ENCODE data around the gene ARL5C.
"Not testable (repeated sequence)": the region's sequence is repeated elsewhere in the genome, so short reads cannot be mapped to it uniquely, and the experiment has no call there.

Gene ARL5C

DNA sequence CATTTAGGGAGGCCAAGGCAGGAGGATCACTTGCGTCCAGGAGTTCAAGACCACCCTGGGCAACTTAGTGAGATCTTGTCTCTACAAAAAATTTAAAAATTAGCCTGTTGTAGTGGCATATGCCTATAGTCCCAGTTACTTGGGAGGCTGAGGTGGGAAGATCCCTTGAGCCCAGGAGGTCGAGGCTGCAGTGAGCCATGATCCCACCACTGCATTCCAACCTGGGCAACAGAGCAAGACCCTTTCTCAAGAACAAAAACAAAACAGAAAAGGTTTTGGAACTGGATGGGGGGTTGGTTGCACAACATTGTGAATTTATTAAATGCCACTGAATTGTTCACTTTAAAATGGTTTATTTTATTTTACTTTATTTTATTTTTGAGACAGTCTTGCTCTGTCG is 35.8 kb downstream of the ARL5C start:
- H3K9ac ChIP-seq (ENCODE audit: low read depth, low read length) = no peak overlapping the region
- H3K9me3 ChIP-seq (ENCODE audit: control insufficient read depth, insufficient read depth, low read length) = no peaks in the 10 kb centered on the region
- H3K36me3 ChIP-seq (ENCODE audit: control insufficient read depth, insufficient read depth, low read length) = no peaks in the 10 kb centered on the region
- H3K4me3 ChIP-seq (ENCODE audit: low read depth, low read length) = no peak overlapping the region
- no peaks in the 10 kb centered on the region for H3K27me3 ChIP-seq (ENCODE audit: control insufficient read depth, insufficient read depth, low read length)
- H3K4me1 ChIP-seq (ENCODE audit: control insufficient read depth, insufficient read depth, low read length) = no peaks in the 10 kb centered on the region

DNA sequence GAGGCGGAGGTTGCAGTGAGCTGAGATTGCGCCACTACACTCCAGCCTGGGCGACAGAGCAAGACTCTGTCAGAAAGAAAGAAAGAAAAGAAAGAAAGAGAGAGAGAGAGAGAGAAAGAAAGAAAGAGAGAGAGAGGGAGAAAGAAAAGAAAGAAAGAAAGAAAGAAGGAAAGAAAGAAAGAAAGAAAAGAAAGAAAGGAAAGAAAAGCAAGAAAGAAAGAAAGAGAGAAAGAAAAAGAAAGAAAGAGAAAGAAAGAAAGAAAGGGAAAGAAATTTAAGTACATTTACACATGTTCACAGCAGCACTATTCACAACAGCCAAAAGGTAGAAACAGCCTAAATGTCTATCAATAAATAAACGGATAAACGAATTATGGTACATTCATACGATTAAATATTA is 36.4 kb downstream of the ARL5C start:
- H3K27me3 ChIP-seq (ENCODE audit: control insufficient read depth, insufficient read depth, low read length); H3K36me3 ChIP-seq (ENCODE audit: control insufficient read depth, insufficient read depth, low read length); H3K4me1 ChIP-seq (ENCODE audit: control insufficient read depth, insufficient read depth, low read length); H3K9ac ChIP-seq (ENCODE audit: low read depth, low read length); H3K4me3 ChIP-seq (ENCODE audit: low read depth, low read length); H3K9me3 ChIP-seq (ENCODE audit: control insufficient read depth, insufficient read depth, low read length): not testable (repeated sequence)

DNA sequence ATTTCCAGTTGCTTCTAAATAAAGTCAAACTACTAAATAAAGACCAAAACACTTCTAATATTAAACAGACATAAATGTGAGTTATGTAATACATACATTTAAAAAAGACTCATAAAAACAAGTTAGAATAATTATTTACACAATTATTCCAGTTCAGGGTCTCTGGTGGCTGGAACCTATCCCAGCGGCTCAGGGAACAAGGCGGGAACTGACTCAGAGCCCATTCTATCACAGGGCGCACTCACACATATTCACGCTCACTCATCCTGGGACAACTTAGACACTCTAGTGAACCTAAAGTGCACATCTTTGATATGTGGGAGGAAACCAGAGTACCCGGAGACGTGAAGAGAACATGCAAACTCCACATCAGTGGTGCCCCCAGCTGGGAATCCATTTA is 39.5 kb downstream of the ARL5C start:
- no peaks in the 10 kb centered on the region for H3K36me3 ChIP-seq (ENCODE audit: control insufficient read depth, insufficient read depth, low read length)
- no peaks in the 10 kb centered on the region for H3K9me3 ChIP-seq (ENCODE audit: control insufficient read depth, insufficient read depth, low read length)
- no peak overlapping the region for H3K9ac ChIP-seq (ENCODE audit: low read depth, low read length)
- H3K4me1 ChIP-seq (ENCODE audit: control insufficient read depth, insufficient read depth, low read length) = no peaks in the 10 kb centered on the region
- H3K4me3 ChIP-seq (ENCODE audit: low read depth, low read length) = no peak overlapping the region
- H3K27me3 ChIP-seq (ENCODE audit: control insufficient read depth, insufficient read depth, low read length) = no peaks in the 10 kb centered on the region

DNA sequence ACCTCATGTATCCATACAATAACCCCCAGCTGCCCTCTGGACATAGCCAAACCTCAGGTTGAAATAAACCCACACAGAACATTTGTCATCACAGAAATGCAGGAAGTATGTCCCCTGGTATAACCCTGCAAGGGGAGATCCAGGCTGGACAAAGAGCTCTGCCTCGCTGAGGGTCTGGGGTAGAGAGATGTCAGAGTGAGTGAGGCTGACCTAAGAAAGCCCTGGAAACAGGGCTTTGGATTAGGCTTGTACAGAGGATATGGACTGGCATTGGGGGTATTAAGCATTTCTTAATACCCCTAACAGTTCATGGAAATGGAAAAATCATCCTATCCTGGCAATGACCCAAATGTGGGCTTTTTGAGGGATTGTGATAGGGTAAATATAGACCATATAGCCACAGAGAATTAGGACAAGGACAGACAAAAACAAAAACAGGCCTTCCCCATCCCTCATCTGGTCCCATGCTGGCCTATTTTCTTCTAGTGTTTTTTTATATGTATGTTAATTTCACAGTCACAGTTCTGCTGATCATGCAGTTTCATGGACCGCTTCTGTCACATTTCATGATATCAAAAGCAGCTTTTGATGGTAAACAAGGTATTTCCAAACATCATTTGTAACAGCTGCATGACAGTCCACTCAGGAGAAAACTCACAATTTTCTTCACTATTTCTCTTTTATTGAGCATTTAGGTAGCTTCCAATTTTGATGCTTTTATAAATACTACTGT is 40.7 kb downstream of the ARL5C start:
- H3K9ac ChIP-seq (ENCODE audit: low read depth, low read length) = no peak overlapping the region
- H3K9me3 ChIP-seq (ENCODE audit: control insufficient read depth, insufficient read depth, low read length) = no peaks in the 10 kb centered on the region
- H3K4me3 ChIP-seq (ENCODE audit: low read depth, low read length) = no peak overlapping the region
- no peaks in the 10 kb centered on the region for H3K36me3 ChIP-seq (ENCODE audit: control insufficient read depth, insufficient read depth, low read length)
- H3K27me3 ChIP-seq (ENCODE audit: control insufficient read depth, insufficient read depth, low read length) = no peaks in the 10 kb centered on the region
- no peaks in the 10 kb centered on the region for H3K4me1 ChIP-seq (ENCODE audit: control insufficient read depth, insufficient read depth, low read length)

DNA sequence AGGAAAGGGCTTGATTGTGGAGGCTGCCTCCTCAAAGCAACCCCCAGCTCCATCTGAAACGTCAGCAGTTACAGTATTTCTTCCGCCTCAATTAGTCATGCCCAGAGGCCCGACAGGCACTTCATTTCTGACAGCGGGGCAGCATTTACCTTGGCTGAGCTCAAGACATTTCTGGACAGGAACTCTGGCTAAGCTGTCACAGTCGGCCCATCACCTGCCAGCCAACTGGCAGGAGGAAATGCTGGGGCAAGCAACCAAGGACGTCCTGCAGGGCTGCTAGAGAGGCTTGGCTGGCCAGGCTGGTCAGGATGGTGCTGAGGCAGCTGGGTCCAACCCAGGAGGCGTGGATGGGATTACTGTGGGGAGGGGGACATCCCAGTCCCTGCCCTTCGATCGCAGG is 42.3 kb downstream of the ARL5C start:
- Histone ChIP-seq H3K9ac (ENCODE audit: low read depth, low read length) (no peak overlapping the region), H3K27me3 (ENCODE audit: control insufficient read depth, insufficient read depth, low read length) (no peaks in the 10 kb centered on the region), H3K36me3 (ENCODE audit: control insufficient read depth, insufficient read depth, low read length) (no peaks in the 10 kb centered on the region), H3K4me1 (ENCODE audit: control insufficient read depth, insufficient read depth, low read length) (no peaks in the 10 kb centered on the region), H3K4me3 (ENCODE audit: low read depth, low read length) (no peak overlapping the region), H3K9me3 (ENCODE audit: control insufficient read depth, insufficient read depth, low read length) (no peaks in the 10 kb centered on the region)

DNA sequence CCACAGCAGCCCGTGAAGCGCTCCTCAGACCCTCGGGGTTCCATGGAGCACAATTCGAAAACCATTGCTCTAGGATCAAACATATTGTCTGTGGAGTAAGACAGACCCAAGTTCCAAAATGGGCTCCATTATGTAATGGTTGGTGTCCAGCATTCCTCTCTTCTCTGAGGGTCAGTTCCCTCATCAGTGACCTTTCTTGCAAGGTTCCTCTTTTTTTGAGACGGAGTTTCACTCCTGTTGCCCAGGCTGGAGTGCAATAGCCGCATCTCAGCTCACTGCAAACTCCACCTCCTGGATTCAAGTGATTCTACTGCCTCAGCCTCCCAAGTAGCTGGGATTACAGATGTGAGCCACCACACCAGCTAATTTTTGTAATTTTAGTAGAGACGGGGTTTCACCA is 43.0 kb downstream of the ARL5C start:
- Histone ChIP-seq H3K27me3 (ENCODE audit: control insufficient read depth, insufficient read depth, low read length) (no peaks in the 10 kb centered on the region), H3K4me3 (ENCODE audit: low read depth, low read length) (no peak overlapping the region), H3K9ac (ENCODE audit: low read depth, low read length) (no peak overlapping the region)

DNA sequence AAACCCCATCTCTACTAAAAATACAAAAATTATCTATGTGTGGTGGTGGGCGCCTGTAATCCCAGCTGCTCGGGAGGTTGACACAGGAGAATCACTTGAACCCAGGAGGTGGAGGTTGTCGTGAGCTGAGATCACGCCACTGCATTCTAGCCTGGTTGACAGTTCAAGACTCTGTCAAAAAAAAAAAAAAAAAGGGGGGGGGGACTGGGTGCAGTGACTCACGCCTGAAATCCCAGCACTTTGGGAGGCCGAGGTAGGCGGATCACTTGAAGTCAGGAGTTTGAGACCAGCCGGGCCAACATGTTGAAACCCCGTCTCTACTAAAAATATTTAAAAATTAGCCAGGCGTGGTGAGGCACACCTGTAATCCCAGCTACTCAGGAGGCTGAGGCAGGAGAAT is 44.0 kb downstream of the ARL5C start:
- H3K4me1 ChIP-seq (ENCODE audit: control insufficient read depth, insufficient read depth, low read length); H3K36me3 ChIP-seq (ENCODE audit: control insufficient read depth, insufficient read depth, low read length); H3K4me3 ChIP-seq (ENCODE audit: low read depth, low read length); H3K27me3 ChIP-seq (ENCODE audit: control insufficient read depth, insufficient read depth, low read length); H3K9me3 ChIP-seq (ENCODE audit: control insufficient read depth, insufficient read depth, low read length); H3K9ac ChIP-seq (ENCODE audit: low read depth, low read length): not testable (repeated sequence)

More for the DNA sequence above, 43.0 kb downstream of the ARL5C start:
- H3K9me3 ChIP-seq (ENCODE audit: control insufficient read depth, insufficient read depth, low read length) = no peaks in the 10 kb centered on the region
- no peaks in the 10 kb centered on the region for H3K4me1 ChIP-seq (ENCODE audit: control insufficient read depth, insufficient read depth, low read length)
- no peaks in the 10 kb centered on the region for H3K36me3 ChIP-seq (ENCODE audit: control insufficient read depth, insufficient read depth, low read length)

DNA sequence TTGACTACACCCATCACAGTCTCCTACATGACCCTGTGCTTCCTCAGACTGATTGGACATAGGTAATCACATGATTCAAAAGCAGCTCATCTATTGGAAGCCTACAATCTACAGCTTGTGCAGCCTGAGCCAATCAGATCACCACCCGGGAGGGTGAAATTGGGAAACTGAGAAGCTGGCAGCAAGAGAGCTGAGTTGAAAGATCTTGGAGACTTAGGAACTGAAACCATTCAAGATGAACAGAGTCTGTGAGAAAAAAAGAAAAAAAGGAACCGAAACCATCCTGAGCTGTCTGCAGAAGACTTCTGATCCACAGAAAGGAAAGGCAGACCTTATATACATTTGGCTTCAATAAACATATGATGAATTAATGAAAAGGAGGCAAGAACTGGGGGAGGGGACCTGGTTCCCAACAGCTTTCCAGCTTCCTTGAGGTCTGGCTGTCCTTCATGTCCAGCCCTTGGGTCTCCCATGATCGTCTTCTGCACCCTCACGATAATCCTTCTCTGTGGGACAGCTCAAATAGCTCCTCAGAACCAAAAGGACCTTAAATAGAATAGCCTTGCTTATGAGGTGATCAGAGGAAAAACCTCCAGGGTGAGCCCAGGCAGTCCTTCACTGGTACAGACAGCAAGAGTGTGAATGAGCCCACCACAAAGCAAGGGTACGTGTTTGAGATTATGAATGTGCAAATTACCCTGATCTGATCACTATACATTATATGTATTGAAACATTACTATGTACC is 47.1 kb downstream of the ARL5C start:
- H3K9ac ChIP-seq (ENCODE audit: low read depth, low read length) = no peak overlapping the region
- no peak overlapping the region for H3K4me3 ChIP-seq (ENCODE audit: low read depth, low read length)

DNA sequence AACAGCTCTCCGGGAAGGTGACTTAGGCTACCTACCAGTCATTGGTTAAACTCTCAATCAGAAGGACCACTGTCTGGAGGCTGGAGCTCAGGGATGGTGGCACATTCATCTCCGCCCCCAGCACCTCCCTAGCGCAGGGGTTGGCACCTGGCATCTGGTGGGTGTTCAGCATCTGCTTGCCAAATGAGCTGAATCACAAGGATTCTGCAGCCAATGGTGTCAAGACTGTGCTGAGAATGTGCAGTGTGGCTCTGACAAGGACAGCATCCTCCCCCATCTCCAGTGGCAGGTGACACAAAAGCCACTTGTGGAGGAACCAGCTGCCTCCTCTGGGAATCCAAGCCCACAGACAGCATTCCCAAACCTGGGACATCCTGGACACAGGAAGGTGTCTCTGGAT is 49.7 kb downstream of the ARL5C start:
- no peak overlapping the region for H3K9ac ChIP-seq (ENCODE audit: low read depth, low read length)
- H3K27me3 ChIP-seq (ENCODE audit: control insufficient read depth, insufficient read depth, low read length) = no peaks in the 10 kb centered on the region
- no peaks in the 10 kb centered on the region for H3K36me3 ChIP-seq (ENCODE audit: control insufficient read depth, insufficient read depth, low read length)
- no peak overlapping the region for H3K4me3 ChIP-seq (ENCODE audit: low read depth, low read length)
- no peaks in the 10 kb centered on the region for H3K9me3 ChIP-seq (ENCODE audit: control insufficient read depth, insufficient read depth, low read length)
- H3K4me1 ChIP-seq (ENCODE audit: control insufficient read depth, insufficient read depth, low read length) = no peaks in the 10 kb centered on the region

More for the DNA sequence above, 47.1 kb downstream of the ARL5C start:
- Histone ChIP-seq H3K36me3 (ENCODE audit: control insufficient read depth, insufficient read depth, low read length) (no peaks in the 10 kb centered on the region), H3K27me3 (ENCODE audit: control insufficient read depth, insufficient read depth, low read length) (no peaks in the 10 kb centered on the region), H3K9me3 (ENCODE audit: control insufficient read depth, insufficient read depth, low read length) (no peaks in the 10 kb centered on the region), H3K4me1 (ENCODE audit: control insufficient read depth, insufficient read depth, low read length) (no peaks in the 10 kb centered on the region)

DNA sequence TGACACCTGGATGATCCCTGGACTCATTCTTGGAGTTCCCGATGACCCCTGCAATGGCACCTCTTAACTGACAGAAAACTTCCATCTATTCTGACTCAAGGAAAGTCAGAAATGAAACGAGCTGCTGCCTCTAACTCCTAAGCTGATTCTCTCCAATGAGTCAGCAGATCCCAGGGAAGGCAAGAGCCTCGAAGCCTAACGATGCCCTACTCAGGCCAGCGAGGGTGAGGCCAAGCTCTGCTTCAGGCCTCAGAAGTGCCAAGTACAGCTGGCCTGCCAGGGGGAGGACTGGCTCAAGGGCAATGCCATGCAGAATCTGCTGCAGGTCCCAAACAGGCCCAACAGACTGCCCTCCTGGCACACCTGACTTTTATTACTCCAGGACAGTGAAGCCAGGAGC is 50.8 kb downstream of the ARL5C start:
- H3K4me1 ChIP-seq (ENCODE audit: control insufficient read depth, insufficient read depth, low read length) = no peaks in the 10 kb centered on the region
- no peaks in the 10 kb centered on the region for H3K36me3 ChIP-seq (ENCODE audit: control insufficient read depth, insufficient read depth, low read length)
- no peak overlapping the region for H3K9ac ChIP-seq (ENCODE audit: low read depth, low read length)
- no peak overlapping the region for H3K4me3 ChIP-seq (ENCODE audit: low read depth, low read length)
- no peaks in the 10 kb centered on the region for H3K27me3 ChIP-seq (ENCODE audit: control insufficient read depth, insufficient read depth, low read length)
- H3K9me3 ChIP-seq (ENCODE audit: control insufficient read depth, insufficient read depth, low read length) = no peaks in the 10 kb centered on the region

DNA sequence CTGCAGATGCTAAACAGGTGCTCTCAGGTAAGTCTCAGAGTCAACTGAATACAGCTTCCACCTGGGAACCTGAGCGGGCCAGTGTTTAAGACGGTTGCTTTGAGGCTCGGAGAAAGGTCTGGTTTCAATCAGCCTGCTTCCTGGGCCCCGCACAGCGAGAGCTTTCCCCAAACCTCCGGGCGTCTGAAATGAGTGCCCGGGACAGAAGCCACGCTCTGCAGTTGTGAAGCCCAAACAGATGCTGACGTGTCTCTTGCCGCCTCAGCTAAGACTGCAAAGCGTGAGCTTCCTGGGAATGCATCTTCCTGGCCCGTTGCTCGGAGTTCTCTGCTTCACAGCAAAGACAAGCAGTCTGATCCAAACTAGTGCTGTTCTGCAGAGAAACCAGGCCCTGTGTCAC is 51.2 kb downstream of the ARL5C start:
- H3K9ac ChIP-seq (ENCODE audit: low read depth, low read length) = no peak overlapping the region
- H3K9me3 ChIP-seq (ENCODE audit: control insufficient read depth, insufficient read depth, low read length) = no peaks in the 10 kb centered on the region
- no peaks in the 10 kb centered on the region for H3K36me3 ChIP-seq (ENCODE audit: control insufficient read depth, insufficient read depth, low read length)
- no peak overlapping the region for H3K4me3 ChIP-seq (ENCODE audit: low read depth, low read length)
- H3K27me3 ChIP-seq (ENCODE audit: control insufficient read depth, insufficient read depth, low read length) = no peaks in the 10 kb centered on the region
- no peaks in the 10 kb centered on the region for H3K4me1 ChIP-seq (ENCODE audit: control insufficient read depth, insufficient read depth, low read length)

DNA sequence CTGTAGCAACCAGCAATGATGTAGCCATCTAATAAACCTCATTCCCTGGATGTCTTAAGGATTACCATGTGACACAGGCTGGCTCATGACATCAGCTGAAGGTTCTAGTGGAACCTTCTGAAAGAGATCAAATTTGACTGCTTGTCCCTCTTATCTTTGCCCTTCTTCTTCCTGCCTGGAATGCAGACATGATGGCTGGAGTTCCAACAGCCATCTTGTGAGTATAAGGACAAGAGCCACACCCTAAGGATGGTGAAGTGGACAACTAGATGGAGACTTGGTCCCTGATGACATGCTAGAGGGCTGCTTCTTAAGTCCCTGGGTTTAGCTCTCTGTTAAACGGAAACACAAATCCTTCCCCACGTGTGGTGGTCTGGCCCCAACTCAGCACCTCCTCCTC is 52.1 kb downstream of the ARL5C start:
- Histone ChIP-seq H3K9me3 (ENCODE audit: control insufficient read depth, insufficient read depth, low read length) (no peaks in the 10 kb centered on the region), H3K9ac (ENCODE audit: low read depth, low read length) (no peak overlapping the region), H3K36me3 (ENCODE audit: control insufficient read depth, insufficient read depth, low read length) (no peaks in the 10 kb centered on the region), H3K4me3 (ENCODE audit: low read depth, low read length) (no peak overlapping the region), H3K4me1 (ENCODE audit: control insufficient read depth, insufficient read depth, low read length) (no peaks in the 10 kb centered on the region), H3K27me3 (ENCODE audit: control insufficient read depth, insufficient read depth, low read length) (no peaks in the 10 kb centered on the region)

All from iPS-15b (cell line).